ENCODE measurements around the gene RPP14. TPM values are rescaled to one million over a fixed set of nuclear protein-coding genes. Genes with fewer than 3 reads are reported as not detected.
"Not testable (repeated sequence)": the region's sequence is repeated elsewhere in the genome, so short reads cannot be mapped to it uniquely, and the experiment has no call there.

The RPP14 gene
- total and polyA plus RNA-seq, 4 donors = 13.5 to 20.1 (median 16.3) TPM

DNA sequence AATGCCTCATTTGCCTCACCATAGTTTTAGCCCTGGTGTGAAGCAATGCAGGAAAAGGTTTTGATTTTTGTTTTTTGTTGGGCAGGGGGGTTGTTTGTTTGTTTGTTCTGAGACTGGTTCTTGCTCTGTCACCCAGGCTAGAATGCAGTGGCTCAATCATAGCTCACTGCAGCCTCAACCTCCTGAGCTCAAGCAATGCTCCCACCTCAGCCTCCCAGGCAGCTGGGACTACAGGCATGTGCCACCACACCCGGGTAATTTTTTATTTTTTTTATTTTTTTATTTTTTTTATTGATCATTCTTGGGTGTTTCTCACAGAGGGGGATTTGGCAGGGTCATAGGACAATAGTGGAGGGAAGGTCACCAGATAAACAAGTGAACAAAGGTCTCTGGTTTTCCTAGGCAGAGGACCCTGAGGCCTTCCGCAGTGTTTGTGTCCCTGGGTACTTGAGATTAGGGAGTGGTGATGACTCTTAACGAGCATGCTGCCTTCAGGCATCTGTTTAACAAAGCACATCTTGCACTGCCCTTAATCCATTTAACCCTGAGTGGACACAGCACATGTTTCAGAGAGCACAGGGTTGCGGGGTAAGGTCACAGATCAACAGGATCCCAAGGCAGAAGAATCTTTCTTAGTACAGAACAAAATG is 17.0 kb upstream of the RPP14 start:
- not testable (repeated sequence) for H3K27me3 ChIP-seq (ENCODE audit: control insufficient read depth, insufficient read depth, low read length); H3K27ac ChIP-seq (ENCODE audit: low read depth, low read length); H3K4me3 ChIP-seq (ENCODE audit: low read depth, low read length); DNase-seq (ENCODE audit: low read depth in 4 of 6, low spot score in 6 of 6); H3K9me3 ChIP-seq (ENCODE audit: control insufficient read depth, insufficient read depth, low read length)
- Histone ChIP-seq H3K4me1 (ENCODE audit: control insufficient read depth, insufficient read depth, low read length) (peaks cover 13% of the 10 kb centered on the region), H3K36me3 (ENCODE audit: control insufficient read depth, insufficient read depth, low read length) (peaks cover 36% of the 10 kb centered on the region)
- WGBS (ENCODE audit: insufficient coverage) = 100% methylated on average over 1 of the region's 4 CpGs

DNA sequence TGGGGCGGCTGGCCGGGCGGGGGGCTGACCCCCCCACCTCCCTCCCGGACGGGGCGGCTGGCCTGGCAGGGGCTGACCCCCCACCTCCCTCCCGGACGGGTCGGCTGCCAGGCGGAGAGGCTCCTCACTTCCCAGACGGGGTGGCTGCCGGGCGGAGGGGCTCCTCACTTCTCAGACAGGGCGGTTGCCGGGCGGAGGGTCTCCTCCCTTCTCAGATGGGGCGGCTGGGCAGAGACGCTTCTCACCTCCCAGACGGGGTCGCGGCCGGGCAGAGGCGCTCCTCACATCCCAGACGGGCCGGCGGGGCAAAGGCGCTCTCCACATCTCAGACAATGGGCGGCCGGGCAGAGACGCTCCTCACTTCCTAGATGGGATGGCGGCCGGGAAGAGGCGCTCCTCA is 15.6 kb upstream of the RPP14 start:
- H3K4me3 ChIP-seq (ENCODE audit: low read depth, low read length); H3K27ac ChIP-seq (ENCODE audit: low read depth, low read length); DNase-seq (ENCODE audit: low read depth in 4 of 6, low spot score in 6 of 6); H3K9me3 ChIP-seq (ENCODE audit: control insufficient read depth, insufficient read depth, low read length); H3K27me3 ChIP-seq (ENCODE audit: control insufficient read depth, insufficient read depth, low read length): not testable (repeated sequence)
- Histone ChIP-seq H3K4me1 (ENCODE audit: control insufficient read depth, insufficient read depth, low read length) (peaks cover 13% of the 10 kb centered on the region), H3K36me3 (ENCODE audit: control insufficient read depth, insufficient read depth, low read length) (peaks cover 33% of the 10 kb centered on the region)
- WGBS (ENCODE audit: insufficient coverage) = 80% methylated on average over 2 of the region's 33 CpGs

DNA sequence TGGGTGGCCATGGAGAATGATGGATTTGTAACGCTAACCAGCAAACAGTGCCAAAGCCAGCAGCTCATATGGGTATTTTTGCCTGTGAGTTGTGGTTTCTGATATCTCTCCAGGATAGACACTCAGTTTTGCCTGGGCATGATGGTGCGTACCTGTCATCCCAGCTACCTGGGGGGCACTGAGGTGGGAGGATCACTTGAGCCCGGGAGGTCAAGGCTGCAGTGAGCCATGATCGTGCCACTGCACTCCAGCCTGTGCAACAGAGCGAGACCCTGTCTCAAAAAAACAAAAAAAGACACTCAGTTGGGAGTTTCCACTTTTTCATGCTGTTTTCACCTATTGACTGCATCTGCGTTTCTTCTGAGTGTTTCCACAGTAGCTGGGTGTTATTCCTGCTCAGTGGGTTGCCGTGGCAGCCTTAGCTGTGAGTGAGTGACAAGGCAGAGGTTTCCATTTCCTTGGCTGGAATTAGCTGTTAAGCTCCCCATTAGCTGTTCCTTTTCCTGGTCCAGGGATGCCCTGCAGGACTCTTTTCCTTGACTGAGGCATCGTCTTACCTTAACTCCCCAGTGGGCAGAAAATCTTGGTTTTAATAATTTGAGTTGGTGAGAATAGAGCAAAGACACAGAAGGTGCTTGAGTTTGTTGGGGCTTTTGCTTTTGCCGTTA is 14.2 kb upstream of the RPP14 start:
- WGBS (ENCODE audit: insufficient coverage) = 48% methylated on average over 7 of the region's 9 CpGs
- no peaks in the 10 kb centered on the region for H3K27me3 ChIP-seq (ENCODE audit: control insufficient read depth, insufficient read depth, low read length)
- peaks cover 4% of the 10 kb centered on the region for H3K9me3 ChIP-seq (ENCODE audit: control insufficient read depth, insufficient read depth, low read length)
- H3K4me1 ChIP-seq (ENCODE audit: control insufficient read depth, insufficient read depth, low read length) = peaks cover 16% of the 10 kb centered on the region
- no peak overlapping the region for H3K27ac ChIP-seq (ENCODE audit: low read depth, low read length)
- H3K4me3 ChIP-seq (ENCODE audit: low read depth, low read length) = no peak overlapping the region
- H3K36me3 ChIP-seq (ENCODE audit: control insufficient read depth, insufficient read depth, low read length) = peaks cover 27% of the 10 kb centered on the region
- no peak for DNase-seq (ENCODE audit: low read depth in 4 of 6, low spot score in 6 of 6)

GRCh38 chr3:58292866-58293265 is 13.2 kb upstream of the RPP14 start:
- peaks cover 4% of the 10 kb centered on the region for H3K9me3 ChIP-seq (ENCODE audit: control insufficient read depth, insufficient read depth, low read length)
- H3K27ac ChIP-seq (ENCODE audit: low read depth, low read length) = no peak overlapping the region
- 85% methylated on average over 10 of the region's 10 CpGs for WGBS (ENCODE audit: insufficient coverage)
- peaks cover 7% of the 10 kb centered on the region for H3K4me1 ChIP-seq (ENCODE audit: control insufficient read depth, insufficient read depth, low read length)
- no peak for DNase-seq (ENCODE audit: low read depth in 4 of 6, low spot score in 6 of 6)
- peaks cover 21% of the 10 kb centered on the region for H3K36me3 ChIP-seq (ENCODE audit: control insufficient read depth, insufficient read depth, low read length)
- no peaks in the 10 kb centered on the region for H3K27me3 ChIP-seq (ENCODE audit: control insufficient read depth, insufficient read depth, low read length)
- no peak overlapping the region for H3K4me3 ChIP-seq (ENCODE audit: low read depth, low read length)

DNA sequence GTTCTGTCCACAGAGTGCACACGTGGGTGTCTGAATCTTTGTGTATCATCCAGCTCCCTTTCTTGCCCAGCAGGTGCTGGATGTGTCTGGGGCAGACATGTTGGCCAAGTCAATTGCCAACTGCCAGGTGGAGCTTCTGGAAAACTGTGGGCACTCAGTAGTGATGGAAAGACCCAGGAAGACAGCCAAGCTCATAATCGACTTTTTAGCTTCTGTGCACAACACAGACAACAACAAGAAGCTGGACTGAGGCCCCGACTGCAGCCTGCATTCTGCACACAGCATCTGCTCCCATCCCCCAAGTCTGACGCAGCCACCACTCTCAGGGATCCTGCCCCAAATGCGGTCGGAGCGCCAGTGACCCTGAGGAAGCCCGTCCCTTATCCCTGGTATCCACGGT is 12.5 kb upstream of the RPP14 start:
- peaks cover 21% of the 10 kb centered on the region for H3K36me3 ChIP-seq (ENCODE audit: control insufficient read depth, insufficient read depth, low read length)
- H3K4me3 ChIP-seq (ENCODE audit: low read depth, low read length) = no peak overlapping the region
- peak in 2 of 6 donors; percentile 45 to 55 for DNase-seq (ENCODE audit: low read depth in 4 of 6, low spot score in 6 of 6)
- H3K27ac ChIP-seq (ENCODE audit: low read depth, low read length) = no peak overlapping the region
- 54% methylated on average over 9 of the region's 9 CpGs for WGBS (ENCODE audit: insufficient coverage)
- H3K4me1 ChIP-seq (ENCODE audit: control insufficient read depth, insufficient read depth, low read length) = peaks cover 7% of the 10 kb centered on the region
- no peaks in the 10 kb centered on the region for H3K27me3 ChIP-seq (ENCODE audit: control insufficient read depth, insufficient read depth, low read length)
- H3K9me3 ChIP-seq (ENCODE audit: control insufficient read depth, insufficient read depth, low read length) = peaks cover 4% of the 10 kb centered on the region

GRCh38 chr3:58296269-58296668 is 9.8 kb upstream of the RPP14 start:
- H3K4me3 ChIP-seq (ENCODE audit: low read depth, low read length) = no peak overlapping the region
- no peak overlapping the region for H3K27ac ChIP-seq (ENCODE audit: low read depth, low read length)
- H3K27me3 ChIP-seq (ENCODE audit: control insufficient read depth, insufficient read depth, low read length) = peaks cover 4% of the 10 kb centered on the region
- peaks cover 14% of the 10 kb centered on the region for H3K36me3 ChIP-seq (ENCODE audit: control insufficient read depth, insufficient read depth, low read length)
- H3K4me1 ChIP-seq (ENCODE audit: control insufficient read depth, insufficient read depth, low read length) = peaks cover 14% of the 10 kb centered on the region
- WGBS (ENCODE audit: insufficient coverage) = 8% methylated on average over 3 of the region's 5 CpGs
- H3K9me3 ChIP-seq (ENCODE audit: control insufficient read depth, insufficient read depth, low read length) = peaks cover 4% of the 10 kb centered on the region
- DNase-seq (ENCODE audit: low read depth in 4 of 6, low spot score in 6 of 6) = peak in 2 of 6 donors; percentile 29 to 45

- peaks cover 4% of the 10 kb centered on the region for H3K9me3 ChIP-seq (ENCODE audit: control insufficient read depth, insufficient read depth, low read length)
- H3K36me3 ChIP-seq (ENCODE audit: control insufficient read depth, insufficient read depth, low read length) = peaks cover 13% of the 10 kb centered on the region
- peaks cover 4% of the 10 kb centered on the region for H3K27me3 ChIP-seq (ENCODE audit: control insufficient read depth, insufficient read depth, low read length)
- H3K4me3 ChIP-seq (ENCODE audit: low read depth, low read length) = no peak overlapping the region
- WGBS (ENCODE audit: insufficient coverage) = 86% methylated on average over 5 of the region's 6 CpGs
- peaks cover 14% of the 10 kb centered on the region for H3K4me1 ChIP-seq (ENCODE audit: control insufficient read depth, insufficient read depth, low read length)
- DNase-seq (ENCODE audit: low read depth in 4 of 6, low spot score in 6 of 6) = no peak
- no peak overlapping the region for H3K27ac ChIP-seq (ENCODE audit: low read depth, low read length)
Measured at GRCh38 chr3:58296843-58297242, 9.2 kb upstream of the RPP14 start.

- Histone ChIP-seq H3K27me3 (ENCODE audit: control insufficient read depth, insufficient read depth, low read length) (peaks cover 4% of the 10 kb centered on the region), H3K9me3 (ENCODE audit: control insufficient read depth, insufficient read depth, low read length) (peaks cover 4% of the 10 kb centered on the region), H3K36me3 (ENCODE audit: control insufficient read depth, insufficient read depth, low read length) (peaks cover 6% of the 10 kb centered on the region), H3K27ac (ENCODE audit: low read depth, low read length) (no peak overlapping the region), H3K4me1 (ENCODE audit: control insufficient read depth, insufficient read depth, low read length) (peaks cover 14% of the 10 kb centered on the region), H3K4me3 (ENCODE audit: low read depth, low read length) (no peak overlapping the region)
- no peak for DNase-seq (ENCODE audit: low read depth in 4 of 6, low spot score in 6 of 6)
- WGBS (ENCODE audit: insufficient coverage) = 65% methylated on average over 3 of the region's 3 CpGs
Measured at GRCh38 chr3:58298190-58298589, 7.9 kb upstream of the RPP14 start.

DNA sequence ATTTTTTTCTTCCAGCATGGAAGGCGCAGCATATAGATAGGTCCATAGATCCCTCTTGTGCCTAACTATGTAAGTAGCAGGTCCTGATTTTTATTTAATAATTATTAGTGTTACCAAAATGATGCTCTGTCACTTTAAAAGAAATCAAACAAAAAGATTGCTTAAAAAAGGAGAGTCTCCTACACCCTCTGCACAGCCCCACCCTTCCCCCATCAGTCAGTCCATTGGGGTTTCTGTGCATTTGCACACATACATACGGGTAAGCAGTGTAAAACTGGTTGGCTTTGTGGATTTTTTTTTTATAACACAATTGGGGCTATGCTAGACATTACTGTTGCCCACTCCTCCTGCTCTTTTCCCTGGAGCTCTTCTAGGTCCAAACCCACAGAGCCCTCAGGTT is 7.0 kb upstream of the RPP14 start:
- no peak for DNase-seq (ENCODE audit: low read depth in 4 of 6, low spot score in 6 of 6)
- Histone ChIP-seq H3K27me3 (ENCODE audit: control insufficient read depth, insufficient read depth, low read length) (peaks cover 4% of the 10 kb centered on the region), H3K4me1 (ENCODE audit: control insufficient read depth, insufficient read depth, low read length) (peaks cover 10% of the 10 kb centered on the region), H3K36me3 (ENCODE audit: control insufficient read depth, insufficient read depth, low read length) (no peaks in the 10 kb centered on the region), H3K27ac (ENCODE audit: low read depth, low read length) (no peak overlapping the region), H3K9me3 (ENCODE audit: control insufficient read depth, insufficient read depth, low read length) (peaks cover 4% of the 10 kb centered on the region), H3K4me3 (ENCODE audit: low read depth, low read length) (no peak overlapping the region)
- WGBS (ENCODE audit: insufficient coverage) = no CpG with 5 or more reads among the region's 2 CpGs

Measured in spinal cord (tissue), 10 donors.